ENCODE measurements around the gene DISC1.

- TF ChIP-seq CTCF (IDR thresholded peaks at IDR 0.05) (no peak), EZH2 (IDR thresholded peaks at IDR 0.05; ENCODE audit: borderline replicate concordance, insufficient read depth, low read depth, low read length, poor library complexity, severe bottlenecking) (no peak)
These were observed 195.5 kb downstream of the DISC1 start for GRCh38 chr1:231822041-231822440.
